ENCODE data around the gene VANGL2. TPM values are rescaled to one million over a fixed set of nuclear protein-coding genes. Genes with fewer than 3 reads are reported as not detected.
A peak's percentile ranks its signal among the peaks of the same experiment; 100 is the strongest.

Gene VANGL2
- total and polyA plus RNA-seq, 9 of the 15 experiments (the other 6 are each of a cell fraction or from before 2014, with no cell fraction given), result 0.28 to 4.0 (median 0.98) TPM

DNA sequence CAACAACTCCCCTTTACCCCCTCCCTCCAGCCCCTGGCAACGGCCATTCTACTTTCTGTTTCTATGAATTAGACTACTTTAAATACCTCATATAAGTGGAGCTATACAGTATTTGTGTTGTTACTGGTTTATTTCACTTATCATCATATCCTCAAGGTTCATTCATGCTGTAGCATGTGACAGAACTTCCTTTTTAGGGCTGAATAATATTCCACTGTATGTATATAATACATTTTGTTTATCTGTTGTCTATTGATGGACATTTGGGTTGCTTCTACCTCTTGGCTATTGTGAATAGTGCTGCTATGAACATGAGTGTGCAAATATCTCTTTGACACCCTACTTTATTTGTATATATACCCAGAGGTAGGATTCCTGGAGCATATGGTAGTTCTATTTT, 31.3 kb upstream of the VANGL2 start:
- Histone ChIP-seq H3K9ac (ENCODE audit: insufficient read depth in 1 of 2, low read depth in 2 of 2, low read length in 2 of 2) (no peak overlapping the region), H4K20me1 (replicated peaks; ENCODE audit: control insufficient read depth, insufficient read depth, low read length) (no peaks in the 10 kb centered on the region; the same call in 1 of the 2 replicates), H3K79me2 (ENCODE audit: control insufficient read depth, insufficient read depth, low read length) (no peaks in the 10 kb centered on the region), H3K27ac (ENCODE audit: extremely low read depth, low read depth, low read length) (no peak overlapping the region), H3K9me1 (ENCODE audit: control insufficient read depth, insufficient read depth, low read length) (no peaks in the 10 kb centered on the region), H3K4me1 (replicated peaks in 1 of 2; ENCODE audit: control insufficient read depth in 2 of 2, insufficient read depth in 2 of 2, low read length in 2 of 2) (peaks cover 22 to 25% of the 10 kb centered on the region in 2 experiments), H3K27me3 (ENCODE audit: control insufficient read depth in 2 of 2, insufficient read depth in 2 of 2, low read length in 2 of 2) (no peaks in the 10 kb centered on the region), H3K36me3 (ENCODE audit: control insufficient read depth, insufficient read depth, low read length) (no peaks in the 10 kb centered on the region), H3K9me3 (replicated peaks; ENCODE audit: control insufficient read depth, insufficient read depth, low read depth, low read length) (no peaks in the 10 kb centered on the region), H3K4me2 (ENCODE audit: insufficient read depth, low read length) (no peak overlapping the region), H2AFZ (ENCODE audit: low read depth, low read length) (no peak overlapping the region), H3K4me3 (no peak overlapping the region)
- WGBS (ENCODE audit: insufficient coverage, low coverage, missing lambda C conversion rate), result 80% methylated on average over 1 of the region's 1 CpG
- FAIRE-seq (no peak), DNase-seq (ENCODE audit: extremely low read depth in 1 of 4, low spot score in 3 of 4) (no peak), ATAC-seq (no peak)
- POLR2A ChIA-PET, result interaction anchor here (1.7 to 1.8 kb wide), 2 partner anchors 15 to 18 kb away, joined by 9 to 16 read pairs; no protein-coding TSS in a partner anchor
- TF ChIP-seq ZNF146 (CRISPR knock-in tag; IDR thresholded peaks at IDR 0.05; ENCODE audit: unreplicated experiment) (peak; percentile 82), POLR2B (IDR thresholded peaks at IDR 0.05; ENCODE audit: low read depth, partially characterized antibody) (no peak)
- intact Hi-C loops (cut with micrococcal nuclease), result no loop called here
- CTCF ChIA-PET (ENCODE audit: low intra/inter-chr PET ratio), result no interaction called here
- no TSS peak for BruUV-seq (replicated peaks)
- in situ Hi-C loops (cut with MboI), result no loop called here

DNA sequence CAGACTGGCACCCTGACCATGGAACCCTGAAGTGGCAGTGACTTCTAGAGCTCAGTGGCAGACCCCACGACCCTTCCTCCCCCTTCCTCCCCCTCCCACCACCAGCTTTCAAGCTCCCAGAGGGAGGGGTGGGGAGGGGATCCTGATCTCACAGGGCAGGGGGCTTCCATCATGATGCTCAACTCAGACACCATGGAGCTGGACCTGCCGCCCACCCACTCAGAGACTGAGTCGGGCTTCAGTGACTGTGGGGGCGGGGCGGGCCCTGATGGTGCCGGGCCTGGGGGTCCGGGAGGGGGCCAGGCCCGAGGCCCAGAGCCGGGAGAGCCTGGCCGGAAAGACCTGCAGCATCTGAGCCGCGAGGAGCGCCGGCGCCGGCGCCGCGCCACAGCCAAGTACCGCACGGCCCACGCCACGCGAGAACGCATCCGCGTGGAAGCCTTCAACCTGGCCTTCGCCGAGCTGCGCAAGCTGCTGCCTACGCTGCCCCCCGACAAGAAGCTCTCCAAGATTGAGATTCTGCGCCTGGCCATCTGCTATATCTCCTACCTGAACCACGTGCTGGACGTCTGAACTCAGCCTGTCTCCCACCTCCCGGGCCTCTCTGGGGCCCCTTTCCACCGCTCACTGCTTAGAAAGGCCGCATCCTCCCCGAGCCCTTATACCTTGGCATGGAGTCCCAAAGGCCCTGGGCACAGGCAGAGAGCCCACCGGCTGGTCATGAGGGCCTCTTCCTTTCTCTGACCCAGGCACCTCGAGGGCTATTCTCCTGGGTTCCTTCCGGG, 29.6 kb upstream of the VANGL2 start:
- DNase-seq (ENCODE audit: extremely low read depth in 1 of 4, low spot score in 3 of 4), result no peak
- Histone ChIP-seq H3K9ac (ENCODE audit: insufficient read depth in 1 of 2, low read depth in 2 of 2, low read length in 2 of 2) (no peak overlapping the region; a peak in 1 of 4 replicates), H3K27ac (ENCODE audit: extremely low read depth, low read depth, low read length) (no peak overlapping the region), H3K9me1 (ENCODE audit: control insufficient read depth, insufficient read depth, low read length) (no peaks in the 10 kb centered on the region), H3K9me3 (replicated peaks; ENCODE audit: control insufficient read depth, insufficient read depth, low read depth, low read length) (no peaks in the 10 kb centered on the region), H3K36me3 (ENCODE audit: control insufficient read depth, insufficient read depth, low read length) (no peaks in the 10 kb centered on the region), H3K4me3 (no peak overlapping the region), H3K79me2 (ENCODE audit: control insufficient read depth, insufficient read depth, low read length) (no peaks in the 10 kb centered on the region), H3K4me1 (replicated peaks in 1 of 2; ENCODE audit: control insufficient read depth in 2 of 2, insufficient read depth in 2 of 2, low read length in 2 of 2) (peaks cover 34 to 36% of the 10 kb centered on the region in 2 experiments), H3K4me2 (ENCODE audit: insufficient read depth, low read length) (no peak overlapping the region), H2AFZ (ENCODE audit: low read depth, low read length) (no peak overlapping the region), H3K27me3 (ENCODE audit: control insufficient read depth in 2 of 2, insufficient read depth in 2 of 2, low read length in 2 of 2) (no peaks in the 10 kb centered on the region; a peak in 1 of 5 replicates), H4K20me1 (replicated peaks; ENCODE audit: control insufficient read depth, insufficient read depth, low read length) (no peaks in the 10 kb centered on the region; the same call in 1 of the 2 replicates)
- WGBS (ENCODE audit: insufficient coverage, low coverage, missing lambda C conversion rate), result 81% methylated on average over 18 of the region's 42 CpGs
- ChIA-PET POLR2A (interaction anchor here (1.1 to 1.5 kb wide), 2 partner anchors 9 to 13 kb away, joined by 4 read pairs; no protein-coding TSS in a partner anchor), CTCF (ENCODE audit: low intra/inter-chr PET ratio) (no interaction called here)
- intact Hi-C loops (cut with micrococcal nuclease), result no loop called here
- ATAC-seq, result no peak
- in situ Hi-C loops (cut with MboI), result loop anchor here (10.0 kb wide), 1 partner anchor 266 kb away; no protein-coding TSS in a partner anchor
- no TSS peak for BruUV-seq (replicated peaks)
- no peak for FAIRE-seq
- no peak for TF ChIP-seq NFATC3 (IDR thresholded peaks at IDR 0.05)
- no peak for TF ChIP-seq FOXP1 (CRISPR knock-in tag; IDR thresholded peaks at IDR 0.05)
- TF ChIP-seq TBL1XR1 (IDR thresholded peaks at IDR 0.05; ENCODE audit: low read length in 2 of 2), result no peak
- TF ChIP-seq U2AF1 (optimal IDR thresholded peaks at IDR 0.05; ENCODE audit: low read depth, low read length), result no peak
- no peak for TF ChIP-seq CCNT2 (IDR thresholded peaks at IDR 0.05; ENCODE audit: borderline replicate concordance, extremely low read depth, insufficient read length, low read depth, low read length)
- TF ChIP-seq PCBP2 (IDR thresholded peaks at IDR 0.05; ENCODE audit: low read depth, low read length, poor library complexity, severe bottlenecking), result no peak
- no peak for TF ChIP-seq ZNF184 (CRISPR knock-in tag; IDR thresholded peaks at IDR 0.05)
- no peak for TF ChIP-seq ZNF444 (CRISPR knock-in tag; IDR thresholded peaks at IDR 0.05)
- no peak for TF ChIP-seq DDX20 (tag; IDR thresholded peaks at IDR 0.05; ENCODE audit: low read depth)
- TF ChIP-seq, protein P1, sequence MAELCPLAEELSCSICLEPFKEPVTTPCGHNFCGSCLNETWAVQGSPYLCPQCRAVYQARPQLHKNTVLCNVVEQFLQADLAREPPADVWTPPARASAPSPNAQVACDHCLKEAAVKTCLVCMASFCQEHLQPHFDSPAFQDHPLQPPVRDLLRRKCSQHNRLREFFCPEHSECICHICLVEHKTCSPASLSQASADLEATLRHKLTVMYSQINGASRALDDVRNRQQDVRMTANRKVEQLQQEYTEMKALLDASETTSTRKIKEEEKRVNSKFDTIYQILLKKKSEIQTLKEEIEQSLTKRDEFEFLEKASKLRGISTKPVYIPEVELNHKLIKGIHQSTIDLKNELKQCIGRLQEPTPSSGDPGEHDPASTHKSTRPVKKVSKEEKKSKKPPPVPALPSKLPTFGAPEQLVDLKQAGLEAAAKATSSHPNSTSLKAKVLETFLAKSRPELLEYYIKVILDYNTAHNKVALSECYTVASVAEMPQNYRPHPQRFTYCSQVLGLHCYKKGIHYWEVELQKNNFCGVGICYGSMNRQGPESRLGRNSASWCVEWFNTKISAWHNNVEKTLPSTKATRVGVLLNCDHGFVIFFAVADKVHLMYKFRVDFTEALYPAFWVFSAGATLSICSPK (IDR thresholded peaks at IDR 0.05; ENCODE audit: borderline replicate concordance), result no peak
- no peak for TF ChIP-seq DMBX1 (CRISPR knock-in tag; IDR thresholded peaks at IDR 0.05; ENCODE audit: borderline replicate concordance)
- TF ChIP-seq EWSR1 (IDR thresholded peaks at IDR 0.05; ENCODE audit: borderline replicate concordance, low read depth, partially characterized antibody), result no peak

Measured in K562 (cell line).